GM18873 (cell line): Measurements from ENCODE around the gene CTIF.

Experiments used
- ATAC-seq: cut with Tn5 transposase; IDR thresholded peaks from one replicate; pipeline ENCODE4 v1.9.1; 2021; ENCODE audit warnings: mild to moderate bottlenecking, moderate library complexity, moderate number of reproducible peaks; ENCODE audit not compliant: unreplicated experiment, low FRiP score

CTIF gene

GRCh38 chr18:48573632-48574283 is 34.9 kb downstream of the CTIF start:
- no peak for ATAC-seq

GRCh38 chr18:48574667-48575300 is 36.0 kb downstream of the CTIF start:
- no peak for ATAC-seq

- ATAC-seq = no peak
Observed at GRCh38 chr18:48575301-48575657, 36.4 kb downstream of the CTIF start.

- no peak for ATAC-seq
Observed at GRCh38 chr18:48575658-48576456, 37.0 kb downstream of the CTIF start.

GRCh38 chr18:48576457-48576771 is 37.6 kb downstream of the CTIF start:
- no peak for ATAC-seq

- ATAC-seq = no peak
Observed at GRCh38 chr18:48577478-48578190, 38.8 kb downstream of the CTIF start.

- no peak for ATAC-seq
Observed at GRCh38 chr18:48578289-48578688, 39.5 kb downstream of the CTIF start.

- ATAC-seq = no peak
Observed at GRCh38 chr18:48580066-48580465, 41.2 kb downstream of the CTIF start.

- ATAC-seq = no peak
Observed at GRCh38 chr18:48580782-48581181, 42.0 kb downstream of the CTIF start.

GRCh38 chr18:48581206-48581605 is 42.4 kb downstream of the CTIF start:
- ATAC-seq = no peak

GRCh38 chr18:48581941-48582340 is 43.1 kb downstream of the CTIF start:
- no peak for ATAC-seq

- ATAC-seq = no peak
Observed at GRCh38 chr18:48582946-48583345, 44.1 kb downstream of the CTIF start.

- no peak for ATAC-seq
Observed at GRCh38 chr18:48583573-48583972, 44.7 kb downstream of the CTIF start.

- ATAC-seq = no peak
Observed at GRCh38 chr18:48589797-48590519, 51.1 kb downstream of the CTIF start.

GRCh38 chr18:48590678-48591077 is 51.8 kb downstream of the CTIF start:
- ATAC-seq = no peak

GRCh38 chr18:48592540-48593171 is 53.8 kb downstream of the CTIF start:
- no peak for ATAC-seq

GRCh38 chr18:48594471-48595094 is 55.8 kb downstream of the CTIF start:
- ATAC-seq = no peak

- no peak for ATAC-seq
Observed at GRCh38 chr18:48595703-48596218, 56.9 kb downstream of the CTIF start.

- no peak for ATAC-seq
Observed at GRCh38 chr18:48597110-48597509, 58.3 kb downstream of the CTIF start.
